Natural killer cell treated with Interleukin-12 subunit alpha and Interleukin-12 subunit beta and Interleukin-15 and Interleukin-18, amount 100 ng/mL, for 72 hours (primary cell): Measurements from ENCODE around the gene RPS6KA5. TPM values are rescaled to one million over a fixed set of nuclear protein-coding genes. Genes with fewer than 3 reads are reported as not detected.
"Not testable (repeated sequence)": the region's sequence is repeated elsewhere in the genome, so short reads cannot be mapped to it uniquely, and the experiment has no call there.

ENCODE experiments used
- ATAC-seq, 2 donors: fragments of 150-1000 bp; cut with Tn5 transposase in 1 of 2; sonication (Bioruptor Pico), chemical (Tn5 transposase) in 1 of 2; 2 replicates each; pipeline ENCODE4 v1.10.0; 2021
- DNase-seq: peaks from one replicate; pipeline ENCODE4 v3.0.0; 2022; ENCODE audit warnings: low spot score
- H3K27ac Mint-ChIP-seq, 2 donors: 1 replicate in 1 of 2; 2 replicates in 1 of 2; pipeline ENCODE4 v1.8.0; 2022; ENCODE audit warnings: mixed read lengths in 2 of 2, mild to moderate bottlenecking in 1 of 2, moderate library complexity in 1 of 2
- H3K27me3 Mint-ChIP-seq, 2 donors: 1 replicate in 1 of 2; 2 replicates in 1 of 2; pipeline ENCODE4 v1.8.0; 2022; ENCODE audit warnings: mixed read lengths in 2 of 2
- H3K36me3 Mint-ChIP-seq: one replicate; pipeline ENCODE4 v1.8.0; 2022; ENCODE audit warnings: mixed read lengths
- H3K4me1 Mint-ChIP-seq, 2 donors: 1 replicate in 1 of 2; 2 replicates in 1 of 2; pipeline ENCODE4 v1.8.0; 2022; ENCODE audit warnings: low read depth in 2 of 2, mixed read lengths in 2 of 2, mild to moderate bottlenecking in 1 of 2
- H3K4me3 Mint-ChIP-seq: one replicate; pipeline ENCODE4 v1.8.0; 2022; ENCODE audit warnings: mixed read lengths
- H3K9me3 Mint-ChIP-seq: 2 replicates; pipeline ENCODE4 v1.8.0; 2022; ENCODE audit warnings: mixed read lengths
- total RNA-seq, 2 donors: library from RNA; stranded (reverse); gene quantifications; one replicate each; pipeline ENCODE4 v1.2.3, GENCODE V29; 2022

RPS6KA5 gene
- total RNA-seq, 2 donors from 2014 or later: 20.5 to 47.5 TPM

DNA sequence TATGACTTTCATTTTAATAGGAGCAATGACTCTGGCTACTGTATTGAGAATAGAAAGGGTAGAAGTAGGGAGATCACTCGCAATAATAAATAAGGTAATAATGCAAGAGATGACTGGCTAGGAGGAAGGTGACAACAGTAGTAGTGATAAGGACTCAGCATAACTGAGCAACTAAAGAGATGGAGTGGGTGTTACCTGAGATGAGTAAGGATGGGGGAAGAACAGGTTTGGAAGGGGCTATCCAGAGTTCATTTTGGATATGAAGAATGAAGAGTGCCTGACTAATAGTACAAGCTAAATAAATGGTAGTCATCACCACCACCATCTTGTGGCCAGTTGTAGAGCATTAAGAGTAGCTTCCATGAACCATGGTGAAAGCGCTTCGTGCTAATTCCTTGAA, 101.1 kb downstream of the RPS6KA5 start:
- ATAC-seq (no peak), DNase-seq (no peak)
- H3K27me3 Mint-ChIP-seq: no peaks in the 10 kb centered on the region
- no peak overlapping the region for H3K4me3 Mint-ChIP-seq
- H3K27ac Mint-ChIP-seq: no peak overlapping the region
- H3K9me3 Mint-ChIP-seq: peaks cover 6% of the 10 kb centered on the region
- peaks cover 45% of the 10 kb centered on the region for H3K36me3 Mint-ChIP-seq
- peaks cover 5 to 6% of the 10 kb centered on the region in 2 donors for H3K4me1 Mint-ChIP-seq

GRCh38 chr14:90956273-90956672, 104.2 kb downstream of the RPS6KA5 start:
- DNase-seq (no peak), ATAC-seq (no peak)
- Mint-ChIP-seq H3K4me1 (peaks cover 3 to 6% of the 10 kb centered on the region in 2 donors), H3K27ac (no peak overlapping the region), H3K36me3 (peaks cover 56% of the 10 kb centered on the region), H3K27me3 (no peaks in the 10 kb centered on the region), H3K4me3 (no peak overlapping the region), H3K9me3 (peaks cover 11% of the 10 kb centered on the region)

GRCh38 chr14:90953643-90954042, 106.8 kb downstream of the RPS6KA5 start:
- not testable (repeated sequence) for H3K4me3 Mint-ChIP-seq, H3K27ac Mint-ChIP-seq, H3K27me3 Mint-ChIP-seq, ATAC-seq, DNase-seq
- peaks cover 11% of the 10 kb centered on the region for H3K9me3 Mint-ChIP-seq
- H3K4me1 Mint-ChIP-seq: peaks cover 6 to 13% of the 10 kb centered on the region in 2 donors
- H3K36me3 Mint-ChIP-seq: peaks cover 47% of the 10 kb centered on the region

- no peak overlapping the region for H3K4me3 Mint-ChIP-seq
- ATAC-seq (no peak), DNase-seq (no peak)
- peaks cover 7% of the 10 kb centered on the region in 2 donors for H3K4me1 Mint-ChIP-seq
- no peaks in the 10 kb centered on the region for H3K27me3 Mint-ChIP-seq
- no peak overlapping the region for H3K27ac Mint-ChIP-seq
- peaks cover 35% of the 10 kb centered on the region for H3K36me3 Mint-ChIP-seq
- peaks cover 7% of the 10 kb centered on the region for H3K9me3 Mint-ChIP-seq
Observed at GRCh38 chr14:90943367-90943766, 117.1 kb downstream of the RPS6KA5 start.

- Mint-ChIP-seq H3K4me1 (peaks cover 7% of the 10 kb centered on the region in 2 donors), H3K27me3 (no peaks in the 10 kb centered on the region), H3K4me3 (no peak overlapping the region), H3K9me3 (peaks cover 7% of the 10 kb centered on the region), H3K36me3 (peaks cover 39% of the 10 kb centered on the region), H3K27ac (no peak overlapping the region)
- ATAC-seq (no peak), DNase-seq (no peak)
Observed at GRCh38 chr14:90942511-90942910, 117.9 kb downstream of the RPS6KA5 start.

DNA sequence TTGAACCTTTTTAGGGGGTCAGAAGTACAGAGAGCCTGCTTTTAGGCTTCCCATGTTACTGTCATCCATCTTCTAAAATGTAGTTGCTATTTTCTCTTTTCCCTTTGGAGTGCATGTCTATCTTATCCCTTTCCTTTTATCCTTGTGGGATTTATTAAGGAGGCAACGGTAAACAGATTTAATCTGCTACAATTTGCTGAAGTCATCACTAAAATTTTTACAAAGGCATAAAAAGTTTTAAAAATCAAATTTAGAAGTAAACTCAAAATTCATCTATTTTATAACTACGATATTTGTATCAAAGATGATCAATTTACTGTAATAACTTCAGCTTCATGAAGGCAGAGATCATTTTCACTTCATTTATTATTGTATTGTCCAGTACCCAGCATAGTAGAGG, 118.7 kb downstream of the RPS6KA5 start:
- peaks cover 46% of the 10 kb centered on the region for H3K36me3 Mint-ChIP-seq
- H3K9me3 Mint-ChIP-seq: peaks cover 7% of the 10 kb centered on the region
- no peaks in the 10 kb centered on the region for H3K27me3 Mint-ChIP-seq
- H3K4me3 Mint-ChIP-seq: no peak overlapping the region
- peaks cover 8 to 14% of the 10 kb centered on the region in 2 donors for H3K4me1 Mint-ChIP-seq
- no peak for ATAC-seq
- no peak for DNase-seq
- H3K27ac Mint-ChIP-seq: no peak overlapping the region

DNA sequence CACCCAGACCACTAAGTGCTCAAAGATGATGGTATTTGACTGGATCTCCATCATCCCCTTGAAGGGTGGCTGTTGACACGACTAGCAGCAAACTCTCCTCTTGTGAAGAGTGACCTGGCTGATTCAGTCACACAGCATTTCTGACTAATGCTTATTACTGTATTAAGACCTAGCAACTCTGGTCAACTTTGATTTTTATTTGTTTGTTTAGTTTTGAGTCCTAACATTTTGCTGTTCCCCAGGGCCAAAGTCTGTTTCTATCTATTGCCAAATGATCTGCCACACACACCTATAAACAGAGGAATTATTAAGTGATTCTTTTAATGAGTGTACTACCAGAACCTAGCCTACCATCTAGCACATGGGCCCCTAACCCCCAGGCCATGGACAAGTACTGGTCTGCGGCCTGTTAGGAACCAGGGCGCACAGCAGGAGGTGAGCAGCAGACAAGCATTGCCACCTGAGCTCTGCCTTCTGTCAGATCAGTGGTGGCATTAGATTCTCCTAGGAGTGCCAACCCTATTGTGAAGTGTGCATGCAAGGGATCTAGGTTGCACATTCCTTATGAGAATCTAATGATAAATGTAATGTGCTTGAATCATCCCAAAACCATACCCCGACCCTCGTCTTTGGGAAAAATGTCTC, 120.0 kb downstream of the RPS6KA5 start:
- ATAC-seq (no peak), DNase-seq (no peak)
- no peaks in the 10 kb centered on the region for H3K27me3 Mint-ChIP-seq
- H3K9me3 Mint-ChIP-seq: peaks cover 7% of the 10 kb centered on the region
- no peak overlapping the region for H3K4me3 Mint-ChIP-seq
- H3K27ac Mint-ChIP-seq: no peak overlapping the region
- H3K36me3 Mint-ChIP-seq: peaks cover 41% of the 10 kb centered on the region
- peaks cover 3 to 9% of the 10 kb centered on the region in 2 donors for H3K4me1 Mint-ChIP-seq

DNA sequence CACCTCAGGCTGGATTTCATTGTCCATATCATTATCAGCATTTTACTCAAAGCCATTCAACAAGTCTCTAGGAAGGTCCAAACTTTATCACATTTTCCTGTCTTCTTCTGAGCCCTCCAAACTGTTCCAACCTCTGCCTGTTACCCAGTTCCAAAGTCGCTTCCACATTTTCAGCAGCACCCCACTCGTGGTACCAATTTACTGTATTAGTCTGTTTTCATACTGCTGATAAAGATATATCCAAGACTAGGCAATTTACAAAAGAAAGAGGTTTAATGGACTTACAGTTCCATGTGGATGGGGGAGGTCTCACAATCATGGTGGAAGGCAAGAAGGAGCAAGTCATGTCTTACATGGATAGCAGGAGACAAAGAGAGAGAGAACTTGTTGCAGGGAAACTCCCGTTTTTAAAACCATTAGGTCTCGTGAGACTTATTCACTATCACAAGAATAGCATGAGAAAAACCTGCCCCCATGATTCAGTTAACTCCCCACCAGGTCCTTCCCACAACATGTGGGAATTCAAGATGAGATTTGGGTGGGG, 121.1 kb downstream of the RPS6KA5 start:
- not testable (repeated sequence) for ATAC-seq, H3K27me3 Mint-ChIP-seq, H3K27ac Mint-ChIP-seq, DNase-seq, H3K4me3 Mint-ChIP-seq, H3K9me3 Mint-ChIP-seq
- peaks cover 8 to 14% of the 10 kb centered on the region in 2 donors for H3K4me1 Mint-ChIP-seq
- peaks cover 41% of the 10 kb centered on the region for H3K36me3 Mint-ChIP-seq

DNA sequence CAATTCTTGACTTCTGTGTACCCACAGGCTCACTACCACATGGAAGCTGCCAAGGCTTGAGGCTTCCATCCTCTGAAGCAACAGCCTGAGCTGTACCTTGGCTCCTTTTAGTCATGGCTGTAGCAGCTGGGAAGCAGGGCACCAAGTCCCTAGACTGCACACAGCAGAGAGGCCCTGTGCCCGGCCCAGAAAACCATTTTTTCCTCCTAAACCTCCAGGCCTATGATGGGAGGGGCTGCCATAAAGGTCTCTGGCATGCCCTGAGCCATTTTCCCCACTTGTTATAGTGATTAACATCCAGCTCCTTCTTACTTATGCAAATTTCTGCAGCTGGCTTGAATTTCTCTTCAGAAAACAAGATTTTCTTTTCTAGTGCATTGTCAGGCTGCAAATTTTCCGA, 121.8 kb downstream of the RPS6KA5 start:
- no peak for DNase-seq
- Mint-ChIP-seq H3K9me3 (peaks cover 7% of the 10 kb centered on the region), H3K27ac (no peak overlapping the region), H3K4me3 (no peak overlapping the region), H3K27me3 (no peaks in the 10 kb centered on the region), H3K4me1 (peaks cover 8 to 14% of the 10 kb centered on the region in 2 donors), H3K36me3 (peaks cover 41% of the 10 kb centered on the region)
- ATAC-seq: no peak

- H3K27ac Mint-ChIP-seq: no peak overlapping the region
- H3K9me3 Mint-ChIP-seq: peaks cover 7% of the 10 kb centered on the region
- H3K27me3 Mint-ChIP-seq: no peaks in the 10 kb centered on the region
- peaks cover 8 to 14% of the 10 kb centered on the region in 2 donors for H3K4me1 Mint-ChIP-seq
- ATAC-seq: no peak
- H3K4me3 Mint-ChIP-seq: no peak overlapping the region
- H3K36me3 Mint-ChIP-seq: peaks cover 35% of the 10 kb centered on the region
- DNase-seq: no peak
Observed at GRCh38 chr14:90936757-90937440, 123.5 kb downstream of the RPS6KA5 start.

DNA sequence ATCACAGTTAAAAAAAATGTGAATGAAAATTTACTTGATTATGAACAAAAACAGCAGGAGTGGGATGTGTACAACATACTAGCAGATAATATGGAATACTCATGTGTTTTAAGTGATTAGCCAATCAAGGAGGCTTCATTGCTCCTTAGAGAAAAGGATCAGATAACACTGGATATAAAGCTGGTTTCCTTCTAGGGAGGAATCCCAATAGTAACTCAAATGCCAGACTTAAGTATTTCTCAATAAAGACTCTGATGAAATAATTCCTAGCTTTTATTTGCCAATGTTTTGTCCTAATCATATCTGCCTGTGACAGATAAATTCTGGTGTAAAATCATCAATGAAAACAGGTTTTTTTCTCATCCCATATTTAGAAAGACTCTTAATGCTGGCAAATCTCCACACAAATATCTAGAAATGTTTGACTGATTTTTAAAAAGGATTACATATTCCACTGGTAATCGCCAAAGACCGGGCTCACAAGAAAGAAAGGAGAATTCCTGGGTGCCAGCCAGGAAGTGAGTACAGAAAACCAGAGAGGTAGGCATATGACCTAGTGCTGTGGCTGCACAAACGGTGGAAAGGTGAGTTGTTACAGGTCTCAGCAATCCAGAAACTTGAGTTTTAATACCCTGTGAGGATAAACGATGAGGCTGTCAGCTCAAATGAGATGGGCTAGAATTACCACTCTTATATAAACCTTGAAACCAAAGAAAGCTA, 135.7 kb downstream of the RPS6KA5 start:
- ATAC-seq (no peak), DNase-seq (no peak)
- Mint-ChIP-seq H3K27me3 (no peaks in the 10 kb centered on the region), H3K36me3 (peaks cover 5% of the 10 kb centered on the region), H3K4me3 (no peak overlapping the region), H3K4me1 (no peaks in the 10 kb centered on the region), H3K9me3 (no peaks in the 10 kb centered on the region), H3K27ac (no peak overlapping the region)

DNA sequence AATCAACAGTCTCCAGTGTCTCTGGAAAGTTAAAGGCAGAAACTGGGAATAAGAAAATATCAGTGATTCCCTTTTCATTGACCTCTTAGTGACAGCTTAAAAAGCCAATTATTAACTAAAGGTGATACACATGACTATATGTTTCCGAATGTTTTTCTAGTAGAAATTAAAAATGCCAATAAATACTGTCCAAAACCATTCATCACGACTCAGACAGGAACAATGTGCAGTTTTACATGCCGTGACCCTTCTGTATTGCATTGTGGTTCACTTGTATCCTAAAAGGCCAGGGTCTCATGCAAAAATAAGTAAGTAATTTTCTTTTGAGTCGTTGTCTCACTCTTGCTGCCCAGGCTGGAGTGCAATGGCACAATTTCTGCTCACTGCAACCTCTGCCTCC, 138.3 kb downstream of the RPS6KA5 start:
- Mint-ChIP-seq H3K4me1 (no peaks in the 10 kb centered on the region), H3K9me3 (no peaks in the 10 kb centered on the region), H3K27me3 (no peaks in the 10 kb centered on the region), H3K4me3 (no peak overlapping the region), H3K27ac (no peak overlapping the region), H3K36me3 (peaks cover 15% of the 10 kb centered on the region)
- DNase-seq (no peak), ATAC-seq (no peak)

DNA sequence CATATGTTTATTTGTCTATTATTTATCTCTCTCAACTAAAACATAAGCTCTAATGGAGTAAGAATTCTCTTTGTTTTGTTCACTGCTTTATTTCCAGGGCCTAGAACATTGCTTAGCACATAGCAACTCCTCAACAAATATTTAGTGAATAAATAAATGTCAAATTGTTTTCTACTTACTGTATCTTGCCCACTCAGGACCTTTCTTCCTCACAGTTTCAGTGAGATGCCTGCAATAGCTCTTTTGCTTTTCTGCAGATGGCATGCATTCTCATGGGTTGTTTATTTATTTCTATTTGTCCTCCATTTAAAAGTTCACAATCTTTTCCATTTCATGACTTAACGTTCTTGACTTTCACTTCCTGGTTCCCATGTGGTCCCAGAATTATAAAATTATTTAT, 149.3 kb downstream of the RPS6KA5 start:
- Mint-ChIP-seq H3K36me3 (peaks cover 5% of the 10 kb centered on the region), H3K9me3 (no peaks in the 10 kb centered on the region), H3K4me1 (peaks cover 6 to 15% of the 10 kb centered on the region in 2 donors), H3K27me3 (no peaks in the 10 kb centered on the region), H3K4me3 (no peak overlapping the region), H3K27ac (no peak overlapping the region)
- DNase-seq: no peak
- no peak for ATAC-seq

GRCh38 chr14:90907178-90907577, 153.3 kb downstream of the RPS6KA5 start:
- H3K4me1 Mint-ChIP-seq: peaks cover 13 to 27% of the 10 kb centered on the region in 2 donors
- no peak overlapping the region for H3K4me3 Mint-ChIP-seq
- no peaks in the 10 kb centered on the region for H3K9me3 Mint-ChIP-seq
- DNase-seq (no peak), ATAC-seq (no peak)
- H3K27me3 Mint-ChIP-seq: no peaks in the 10 kb centered on the region
- H3K36me3 Mint-ChIP-seq: peaks cover 13% of the 10 kb centered on the region
- H3K27ac Mint-ChIP-seq: peak overlapping the region in 1 of 2 donors; percentile 65
